GM23338 (cell line): Measurements from ENCODE around the gene VAT1. TPM values are rescaled to one million over a fixed set of nuclear protein-coding genes. Genes with fewer than 3 reads are reported as not detected.

Experiments used
- ATAC-seq: fragments of 200-7000 bp; cut with Tn5 transposase; 3 replicates; pipeline ENCODE4 v1.9.1; 2020
- DNase-seq: peaks from one replicate; pipeline ENCODE4 v3.0.0-alpha.2; 2015; ENCODE audit warnings: low spot score
- H2AFZ ChIP-seq: fragments of 200-600 bp; sonication (generic); 2 replicates; pipeline ENCODE4 v1.8.0; 2016; ENCODE audit warnings: antibody characterized with exemption, mild to moderate bottlenecking, moderate library complexity
- H3F3A ChIP-seq: fragments of 200-600 bp; sonication (generic); replicated peaks from 2 replicates; pipeline ENCODE4 v1.8.0; 2017; ENCODE audit warnings: antibody characterized with exemption, mixed run types, low read depth
- H3K27ac ChIP-seq: fragments of 200-600 bp; sonication (generic); 2 replicates; pipeline ENCODE4 v1.6.1; 2016; ENCODE audit warnings: low read depth
- H3K27me3 ChIP-seq: fragments of 200-600 bp; sonication (generic); 2 replicates; pipeline ENCODE4 v1.8.0; 2016; ENCODE audit warnings: mild to moderate bottlenecking, mixed run types, moderate library complexity; ENCODE audit not compliant: insufficient read depth
- H3K36me3 ChIP-seq: fragments of 200-600 bp; sonication (generic); 2 replicates; pipeline ENCODE4 v1.8.0; 2016; ENCODE audit warnings: mild to moderate bottlenecking; ENCODE audit not compliant: insufficient read depth
- H3K4me1 ChIP-seq: fragments of 200-600 bp; sonication (generic); 2 replicates; pipeline ENCODE4 v1.8.0; 2016; ENCODE audit warnings: mild to moderate bottlenecking, moderate library complexity; ENCODE audit not compliant: insufficient read depth
- H3K4me2 ChIP-seq: fragments of 200-600 bp; sonication (generic); 2 replicates; pipeline ENCODE4 v1.7.1; 2017; ENCODE audit warnings: mixed run types
- H3K4me3 ChIP-seq: fragments of 200-600 bp; sonication (generic); 2 replicates; pipeline ENCODE4 v1.6.1; 2016; ENCODE audit warnings: mixed run types
- H3K79me2 ChIP-seq: fragments of 200-600 bp; sonication (generic); replicated peaks from 2 replicates; pipeline ENCODE4 v1.8.0; 2017; ENCODE audit warnings: mild to moderate bottlenecking; ENCODE audit not compliant: insufficient read depth
- H3K9me2 ChIP-seq: fragments of 200-600 bp; sonication (generic); 2 replicates; pipeline ENCODE4 v1.8.0; 2017; ENCODE audit not compliant: insufficient read depth
- H4K20me1 ChIP-seq: fragments of 200-600 bp; sonication (generic); replicated peaks from 2 replicates; pipeline ENCODE4 v1.8.0; 2017; ENCODE audit warnings: mild to moderate bottlenecking; ENCODE audit not compliant: insufficient read depth
- H3K27ac Mint-ChIP-seq: 2 replicates; pipeline ENCODE4 v1.8.0; 2020; ENCODE audit warnings: inconsistent platforms, mild to moderate bottlenecking, moderate library complexity, mixed read lengths
- H3K27me3 Mint-ChIP-seq: 3 replicates; pipeline ENCODE4 v1.8.0; 2022; ENCODE audit warnings: low read depth, mild to moderate bottlenecking, moderate library complexity, mixed read lengths, inconsistent platforms; ENCODE audit not compliant: insufficient read depth, poor library complexity
- H3K36me3 Mint-ChIP-seq: 3 replicates; pipeline ENCODE4 v1.8.0; 2021; ENCODE audit warnings: low read depth, mild to moderate bottlenecking, inconsistent platforms, moderate library complexity, mixed read lengths
- H3K4me1 Mint-ChIP-seq: 3 replicates; pipeline ENCODE4 v1.8.0; 2020; ENCODE audit warnings: mild to moderate bottlenecking, inconsistent platforms, mixed read lengths
- H3K4me3 Mint-ChIP-seq: 3 replicates; pipeline ENCODE4 v1.8.0; 2021; ENCODE audit warnings: moderate library complexity, mild to moderate bottlenecking, inconsistent platforms, mixed read lengths
- H3K9me3 Mint-ChIP-seq: 3 replicates; pipeline ENCODE4 v1.8.0; 2020; ENCODE audit warnings: moderate library complexity, mild to moderate bottlenecking, inconsistent platforms, mixed read lengths
- CREB1 ChIP-seq: fragments of 250-450 bp; sonication (Bioruptor Pico); IDR thresholded peaks from 2 replicates; pipeline ENCODE4 v1.5.0; 2020; ENCODE audit warnings: low read depth, mild to moderate bottlenecking, moderate library complexity
- CTCF ChIP-seq, 2 experiments: fragments of 200-600 bp in 1 of 2; sonication (generic) in 1 of 2; conservative IDR thresholded peaks; 2 replicates each; pipeline versions ENCODE4 v1.5.1 to v1.6.1; 2016 to 2017; ENCODE audit warnings: antibody characterized with exemption in 2 of 2, low read depth in 2 of 2, mild to moderate bottlenecking in 2 of 2, moderate library complexity in 1 of 2
- ETS1 ChIP-seq: IDR thresholded peaks from 2 replicates; pipeline ENCODE4 v1.6.1; 2016; ENCODE audit warnings: antibody characterized with exemption
- EZH2 ChIP-seq: fragments of 200-600 bp; sonication (generic); IDR thresholded peaks from one replicate; pipeline ENCODE4 v1.8.0; 2017; ENCODE audit warnings: antibody characterized with exemption, mild to moderate bottlenecking, low read depth; ENCODE audit not compliant: unreplicated experiment
- EZH2phosphoT487 ChIP-seq: fragments of 200-600 bp; sonication (generic); IDR thresholded peaks from one replicate; pipeline ENCODE4 v1.8.1; 2018; ENCODE audit warnings: antibody characterized with exemption; ENCODE audit not compliant: unreplicated experiment
- JUNB ChIP-seq: IDR thresholded peaks from one replicate; pipeline ENCODE4 v1.6.1; 2016; ENCODE audit warnings: antibody characterized with exemption; ENCODE audit not compliant: unreplicated experiment
- NANOG ChIP-seq: IDR thresholded peaks from 2 replicates; pipeline ENCODE4 v1.6.1; 2016; ENCODE audit warnings: antibody characterized with exemption, borderline replicate concordance
- POLR2AphosphoS5 ChIP-seq: IDR thresholded peaks from 2 replicates; pipeline ENCODE4 v1.6.1; 2016; ENCODE audit warnings: antibody characterized with exemption, low read depth
- REST ChIP-seq: IDR thresholded peaks from one replicate; pipeline ENCODE4 v1.6.1; 2018; ENCODE audit warnings: antibody characterized with exemption; ENCODE audit not compliant: unreplicated experiment
- STAT1 ChIP-seq: IDR thresholded peaks from one replicate; pipeline ENCODE4 v1.6.1; 2016; ENCODE audit warnings: antibody characterized with exemption; ENCODE audit not compliant: unreplicated experiment
- ZNF114 ChIP-seq: fragments of 250-450 bp; sonication (Bioruptor Pico); IDR thresholded peaks from 2 replicates; pipeline ENCODE4 v1.5.0; 2020; ENCODE audit warnings: mild to moderate bottlenecking, moderate library complexity
- ZNF331 ChIP-seq: fragments of 250-450 bp; sonication (Bioruptor Pico); IDR thresholded peaks from 2 replicates; pipeline ENCODE4 v1.5.0; 2020; ENCODE audit warnings: low read depth, mild to moderate bottlenecking, moderate library complexity
- ZNF462 ChIP-seq: fragments of 250-450 bp; sonication (Bioruptor Pico); IDR thresholded peaks from 2 replicates; pipeline ENCODE4 v1.5.0; 2020; ENCODE audit warnings: mild to moderate bottlenecking, moderate library complexity
- polyA plus RNA-seq: library from polyadenylated mRNA; unstranded; fragments of >200 nt; fragmentation: Nextera tagmentation; extraction: Ambion mirVana; gene quantifications from 2 replicates; pipeline ENCODE4 v1.2.1, GENCODE V29; 2016
- total RNA-seq: library from RNA; depleted of rRNA; stranded (reverse); fragments of >200 nt; shearing (Covaris generic); gene quantifications from 2 replicates; pipeline ENCODE4 v1.2.3, GENCODE V29; 2014

The VAT1 gene
- total and polyA plus RNA-seq, 2 experiments from 2014 or later = 233 to 300 TPM

GRCh38 chr17:42989726-42990652 lies 32.2 kb downstream of the VAT1 start:
- DNase-seq = no peak
- H3K4me2 ChIP-seq = no peak overlapping the region
- H3K4me3 Mint-ChIP-seq = no peak overlapping the region
- no peaks in the 10 kb centered on the region; the same call in 2 of the 3 replicates for H3K9me3 Mint-ChIP-seq
- no peak for TF ChIP-seq REST
- no peak for TF ChIP-seq EZH2phosphoT487
- TF ChIP-seq CREB1 (CRISPR knock-in tag) = no peak
- TF ChIP-seq ETS1 = no peak
- TF ChIP-seq JUNB = no peak
- no peak for TF ChIP-seq CTCF (conservative IDR thresholded peaks at IDR 0.05; ENCODE audit: low read depth in 2 of 2)
- no peak for TF ChIP-seq POLR2AphosphoS5
- TF ChIP-seq EZH2 = no peak
- TF ChIP-seq ZNF331 (CRISPR knock-in tag) = no peak
- TF ChIP-seq STAT1 = no peak
- TF ChIP-seq ZNF462 (CRISPR knock-in tag) = no peak
- no peak for TF ChIP-seq NANOG
- TF ChIP-seq ZNF114 (CRISPR knock-in tag) = no peak
- no peak overlapping the region for H3K27ac ChIP-seq
- H2AFZ ChIP-seq = no peak overlapping the region
- no peaks in the 10 kb centered on the region for H3K27me3 Mint-ChIP-seq
- no peaks in the 10 kb centered on the region for H3K9me2 ChIP-seq
- no peak overlapping the region for H3K4me3 ChIP-seq
- peaks cover 30% of the 10 kb centered on the region for H3K36me3 ChIP-seq
- H3K27ac Mint-ChIP-seq = no peak overlapping the region
- no peak for ATAC-seq
- no peaks in the 10 kb centered on the region for H4K20me1 ChIP-seq
- no peaks in the 10 kb centered on the region for H3K4me1 ChIP-seq
- peaks cover 75% of the 10 kb centered on the region for H3K36me3 Mint-ChIP-seq
- H3K27me3 ChIP-seq = no peaks in the 10 kb centered on the region
- H3K4me1 Mint-ChIP-seq = no peaks in the 10 kb centered on the region
- no peaks in the 10 kb centered on the region for H3K79me2 ChIP-seq
- 0 out of 2 replicates have a peak, but pooled peaks cover 4% of the 10 kb centered on the region for H3F3A ChIP-seq
